Islet precursor cell (in vitro differentiated cells): ENCODE results near the gene NCKIPSD.
"Not testable (repeated sequence)": the region's sequence is repeated elsewhere in the genome, so short reads cannot be mapped to it uniquely, and the experiment has no call there.

Experiments used
- DNase-seq: peaks from one replicate; pipeline ENCODE4 v3.0.0-alpha.2; 2018

NCKIPSD gene

GRCh38 chr3:48685603-48686511 lies at the start of gene NCKIPSD:
NCKIPSD (minus strand) TSS chr3:48685915; CDS start chr3:48685807, 108 bp downstream.
- peak; percentile 88 for DNase-seq

DNA sequence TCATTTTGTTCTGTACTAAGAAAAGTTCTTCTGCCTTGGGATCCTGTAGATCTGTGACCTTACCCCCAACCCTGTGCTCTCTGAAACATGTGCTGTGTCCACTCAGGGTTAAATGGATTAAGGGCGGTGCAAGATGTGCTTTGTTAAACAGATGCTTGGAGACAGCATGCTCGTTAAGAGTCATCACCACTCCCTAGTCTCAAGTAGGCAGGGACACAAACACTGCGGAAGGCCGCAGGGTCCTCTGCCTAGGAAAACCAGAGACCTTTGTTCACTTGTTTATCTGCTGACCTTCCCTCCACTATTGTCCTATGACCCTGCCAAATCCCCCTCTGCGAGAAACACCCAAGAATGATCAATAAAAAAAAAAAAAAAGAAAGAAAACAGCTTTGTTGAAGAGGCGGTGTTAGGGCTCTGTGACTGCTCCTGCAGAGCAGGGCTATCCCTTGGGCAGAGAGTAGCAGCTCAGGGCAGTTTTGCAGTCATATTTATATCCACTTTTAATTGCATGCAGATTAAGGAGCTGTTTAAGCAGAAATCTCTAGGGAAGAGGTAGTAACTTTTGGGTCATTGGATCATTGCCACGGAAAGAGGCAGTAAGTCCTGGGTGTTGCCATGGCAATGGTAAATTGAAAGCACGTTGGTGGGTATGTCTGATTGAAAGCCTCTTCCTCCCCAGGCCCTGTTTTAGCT lies 49.5 kb upstream of the NCKIPSD start:
- not testable (repeated sequence) for DNase-seq

- not testable (repeated sequence) for DNase-seq
Observed at GRCh38 chr3:48734541-48734940, 48.8 kb upstream of the NCKIPSD start.

DNA sequence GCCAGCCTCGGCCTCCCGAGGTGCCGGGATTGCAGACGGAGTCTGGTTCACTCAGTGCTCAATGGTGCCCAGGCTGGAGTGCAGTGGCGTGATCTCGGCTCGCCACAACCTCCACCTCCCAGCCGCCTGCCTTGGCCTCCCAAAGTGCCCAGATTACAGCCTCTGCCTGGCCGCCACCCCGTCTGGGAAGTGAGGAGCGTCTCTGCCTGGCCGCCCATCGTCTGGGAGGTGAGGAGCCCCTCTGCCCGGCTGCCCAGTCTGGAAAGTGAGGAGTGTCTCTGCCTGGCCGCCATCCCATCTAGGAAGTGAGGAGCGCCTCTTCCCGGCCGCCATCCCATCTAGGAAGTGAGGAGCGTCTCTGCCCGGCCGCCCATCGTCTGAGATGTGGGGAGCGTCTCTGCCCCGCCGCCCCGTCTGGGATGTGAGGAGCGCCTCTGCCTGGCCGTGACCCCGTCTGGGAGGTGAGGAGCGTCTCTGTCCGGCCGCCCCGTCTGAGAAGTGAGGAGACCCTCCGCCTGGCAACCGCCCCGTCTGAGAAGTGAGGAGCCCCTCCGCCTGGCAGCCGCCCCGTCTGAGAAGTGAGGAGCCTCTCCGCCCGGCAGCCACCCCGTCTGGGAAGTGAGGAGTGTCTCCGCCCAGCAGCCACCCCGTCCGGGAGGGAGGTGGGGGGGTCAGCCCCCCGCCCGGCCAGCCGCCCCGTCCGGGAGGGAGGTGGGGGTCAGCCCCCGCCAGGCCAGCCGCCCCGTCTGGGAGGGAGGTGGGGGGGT lies 48.2 kb upstream of the NCKIPSD start:
- not testable (repeated sequence) for DNase-seq

DNA sequence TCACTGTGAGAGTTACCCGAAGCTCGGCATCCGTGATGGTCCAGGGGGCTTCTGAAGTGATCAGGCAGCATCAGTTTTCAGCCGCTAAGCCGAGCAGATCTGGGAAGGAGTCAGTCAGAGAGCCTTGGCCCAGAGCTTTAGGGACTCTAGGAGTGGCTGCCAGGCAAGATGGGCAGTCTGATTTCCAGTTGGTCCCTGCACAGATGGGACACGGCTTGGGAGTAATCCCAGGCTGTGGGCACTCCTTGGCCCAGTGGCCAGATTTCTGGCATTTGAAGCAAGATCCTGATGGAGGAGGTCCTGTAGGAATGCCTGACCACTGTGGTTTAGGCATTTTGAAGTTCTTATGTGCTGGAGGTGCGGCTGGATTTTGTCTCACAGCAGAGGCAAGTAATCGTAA lies 41.8 kb upstream of the NCKIPSD start:
- no peak for DNase-seq

GRCh38 chr3:48725185-48725855 lies 39.6 kb upstream of the NCKIPSD start:
- DNase-seq = not testable (repeated sequence)

- DNase-seq = no peak
Observed at GRCh38 chr3:48723725-48724124, 38.0 kb upstream of the NCKIPSD start.

- DNase-seq = not testable (repeated sequence)
Observed at GRCh38 chr3:48723293-48723692, 37.6 kb upstream of the NCKIPSD start.

DNA sequence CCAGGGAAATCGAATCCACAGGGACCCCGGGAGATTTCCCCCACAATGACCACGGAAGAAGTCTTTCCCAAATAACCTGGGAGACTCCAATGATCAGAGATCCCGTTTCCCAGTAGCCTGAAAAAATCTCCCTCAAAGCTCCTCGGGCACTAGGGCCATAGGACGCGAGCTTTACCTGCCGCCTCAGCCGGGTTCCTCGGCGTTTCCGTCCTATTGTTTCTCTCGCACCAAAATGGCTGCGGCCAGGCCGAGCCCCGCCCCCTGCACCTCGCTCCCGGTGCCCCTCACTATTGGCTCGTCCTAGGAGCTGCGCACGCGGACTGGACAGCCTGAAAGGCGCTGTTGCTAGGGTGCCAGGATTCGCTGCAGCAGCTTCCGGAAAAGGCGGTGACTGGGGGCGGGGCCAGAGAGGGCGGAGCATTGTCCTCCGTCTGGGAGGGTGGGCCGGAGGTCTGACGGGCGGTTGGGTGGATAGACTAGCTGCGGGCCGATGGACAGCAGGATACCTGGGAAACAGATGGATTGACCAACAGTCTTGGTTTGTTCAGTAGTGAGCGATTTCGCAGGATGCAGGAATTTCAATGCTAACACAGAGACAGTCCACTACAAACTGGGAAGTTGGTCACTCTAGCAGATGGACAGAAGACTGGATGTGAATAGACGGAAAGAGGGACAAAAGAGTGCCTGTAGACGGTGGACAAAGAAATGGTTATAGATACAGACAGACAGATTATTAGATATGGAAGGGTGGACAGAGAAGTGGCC lies 31.4 kb upstream of the NCKIPSD start, which contains the start of gene IP6K2:
TSS of gene IP6K2 (minus strand) at position 240 of the 765 bp plus-strand sequence. CDS start 21,930 bp downstream, outside the sequence.
- peak; percentile 99 for DNase-seq

DNA sequence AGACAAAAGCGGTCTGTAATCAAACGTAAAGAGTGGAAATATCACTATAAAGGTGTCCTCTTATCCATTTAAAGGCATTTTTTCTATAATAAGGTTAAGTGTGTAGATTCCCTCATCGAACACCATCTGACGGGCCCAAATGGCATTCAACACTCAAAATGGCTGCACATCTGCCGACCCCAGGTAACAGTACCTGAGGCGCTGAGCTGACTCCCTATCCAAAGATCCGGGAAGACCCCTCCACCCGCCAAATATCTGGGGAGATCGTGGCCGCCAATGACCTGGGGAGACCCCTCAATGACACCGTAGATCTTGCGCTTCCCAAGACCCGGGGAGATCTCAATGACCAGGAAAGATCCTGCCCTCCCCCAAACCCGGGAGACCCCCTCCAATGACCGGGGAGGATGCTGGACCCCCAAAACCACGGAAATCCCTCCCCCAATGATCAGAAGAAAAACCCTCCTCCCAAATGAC lies 30.8 kb upstream of the NCKIPSD start:
- no peak for DNase-seq

- peak; percentile 60 for DNase-seq
Observed at GRCh38 chr3:48715174-48715800, 29.6 kb upstream of the NCKIPSD start.

GRCh38 chr3:48711727-48712126 lies 26.0 kb upstream of the NCKIPSD start:
- DNase-seq = no peak

DNA sequence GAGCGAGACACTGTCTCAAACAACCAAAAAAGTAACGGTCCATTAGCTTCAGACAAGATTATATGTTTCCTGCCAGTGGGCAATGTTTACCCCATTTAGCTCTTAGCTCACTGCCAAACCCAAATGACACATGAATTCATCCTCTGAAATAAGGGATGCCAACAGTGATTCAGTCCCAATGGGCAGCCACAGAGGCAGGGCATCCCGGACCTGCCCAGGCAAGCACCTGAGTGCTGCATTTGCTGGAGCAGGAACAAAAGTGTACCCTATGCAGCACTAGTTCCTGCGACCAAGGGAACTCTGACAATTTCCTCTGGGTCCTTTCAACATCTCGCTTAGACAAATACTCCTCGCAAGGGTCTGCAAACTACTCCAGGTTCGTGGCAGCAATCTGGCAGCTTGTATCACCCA lies 23.3 kb upstream of the NCKIPSD start:
- DNase-seq = no peak

DNA sequence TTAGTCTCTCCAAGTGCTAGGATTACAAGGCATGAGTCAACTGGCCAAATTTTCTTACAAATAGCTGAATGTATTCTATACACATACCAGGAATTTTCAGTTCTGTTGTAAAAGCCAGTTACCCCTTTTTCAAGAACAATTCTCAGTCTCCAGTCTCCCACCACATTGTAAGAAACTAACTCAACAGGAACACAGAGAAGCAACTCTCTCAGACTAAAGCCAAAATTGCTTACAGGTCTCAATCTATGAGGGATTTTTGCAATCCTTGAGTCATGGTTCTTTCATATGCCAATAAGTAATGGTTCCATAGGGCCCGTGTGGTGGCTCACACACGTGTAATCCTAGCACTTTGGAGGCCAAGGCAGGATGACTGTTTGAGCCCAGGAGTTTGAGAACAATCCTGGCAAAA lies 22.8 kb upstream of the NCKIPSD start:
- no peak for DNase-seq

- DNase-seq = no peak
Observed at GRCh38 chr3:48707157-48707556, 21.4 kb upstream of the NCKIPSD start.

- DNase-seq = no peak
Observed at GRCh38 chr3:48702320-48702920, 16.7 kb upstream of the NCKIPSD start.

DNA sequence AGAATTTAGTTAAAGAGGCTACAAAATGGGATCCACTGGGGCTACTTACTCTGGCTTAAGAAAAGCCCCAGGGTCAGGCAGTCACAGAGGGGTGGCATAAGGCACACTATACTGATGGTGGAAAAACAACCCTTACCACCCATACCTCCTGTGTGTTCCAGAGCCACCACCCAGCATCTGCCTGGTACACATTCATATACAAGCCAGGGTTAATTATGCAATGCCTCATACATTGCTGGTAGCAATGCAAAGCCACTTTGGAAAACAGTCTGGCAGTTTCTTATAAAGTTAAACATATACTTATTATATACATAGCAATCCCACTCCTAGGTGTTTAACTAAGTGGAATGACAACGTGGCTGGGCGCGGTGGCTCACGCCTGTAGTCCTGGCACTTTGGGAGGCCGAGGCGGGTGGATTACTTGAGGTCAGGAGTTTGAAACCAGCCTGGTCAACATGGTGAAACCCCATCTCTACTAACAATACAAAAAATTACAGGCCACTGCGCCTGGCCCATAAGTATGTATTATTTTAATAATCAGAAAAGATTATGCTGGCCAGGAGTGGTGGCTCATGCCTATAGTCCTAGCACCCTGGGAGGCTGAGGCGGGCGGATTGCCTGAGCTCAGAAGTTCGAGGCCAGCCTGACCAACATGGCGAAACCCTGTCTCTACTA lies 15.2 kb upstream of the NCKIPSD start:
- DNase-seq = no peak

DNA sequence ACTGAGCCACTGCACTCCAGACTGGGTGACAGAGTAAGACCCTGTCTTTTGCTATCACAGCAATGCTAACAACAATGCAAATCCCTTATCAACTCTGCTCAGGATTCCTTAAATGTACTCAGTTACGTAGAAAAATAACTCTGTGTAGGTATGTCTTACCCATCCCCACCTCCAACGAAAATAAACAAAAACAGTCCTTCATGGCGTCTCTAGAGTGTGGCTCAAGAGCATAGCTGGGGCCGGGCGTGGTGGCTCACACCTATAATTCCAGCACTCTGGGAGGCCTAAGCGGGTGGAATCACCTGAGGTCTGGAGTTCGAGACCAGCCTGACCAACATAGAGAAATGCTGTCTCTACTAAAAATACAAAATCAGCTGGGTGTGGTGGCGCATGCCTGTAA lies 13.2 kb upstream of the NCKIPSD start:
- DNase-seq = no peak

GRCh38 chr3:48697952-48698351 lies 12.2 kb upstream of the NCKIPSD start:
- no peak for DNase-seq

- no peak for DNase-seq
Observed at GRCh38 chr3:48696601-48697000, 10.9 kb upstream of the NCKIPSD start.
